Transverse colon (tissue), 4 donors: ENCODE results near the gene DDX56. TPM values are rescaled to one million over a fixed set of nuclear protein-coding genes. Genes with fewer than 3 reads are reported as not detected.
"Not testable (repeated sequence)": the region's sequence is repeated elsewhere in the genome, so short reads cannot be mapped to it uniquely, and the experiment has no call there.

Source experiments
- DNase-seq: peaks from one replicate; pipeline ENCODE4 v3.0.0-alpha.2; 2019
- H3K27ac ChIP-seq, 4 donors: fragments of 200-600 bp; sonication (generic); 2 replicates each; pipeline ENCODE4 v1.5.1; 2016 to 2018; ENCODE audit warnings: inconsistent platforms in 4 of 4
- H3K27me3 ChIP-seq: fragments of 200-600 bp; sonication (generic); 2 replicates; pipeline ENCODE4 v1.5.1; 2017; ENCODE audit warnings: inconsistent platforms
- H3K36me3 ChIP-seq, 4 donors: fragments of 200-600 bp; sonication (generic); 2 replicates each; pipeline ENCODE4 v1.5.1; 2017 to 2019; ENCODE audit warnings: inconsistent platforms in 4 of 4
- H3K4me1 ChIP-seq, 4 donors: fragments of 200-600 bp; sonication (generic); 2 replicates each; pipeline ENCODE4 v1.5.1; 2017 to 2020; ENCODE audit warnings: inconsistent platforms in 4 of 4
- H3K4me3 ChIP-seq, 4 donors: fragments of 200-600 bp; sonication (generic); 1 replicate in 1 of 4; 2 replicates in 3 of 4; pipeline versions ENCODE4 v1.5.1 to v1.6.1; 2017 to 2019; ENCODE audit warnings: inconsistent platforms in 4 of 4
- H3K9me3 ChIP-seq, 2 donors: fragments of 200-600 bp; sonication (generic); 2 replicates each; pipeline ENCODE4 v1.5.1; 2017 to 2019; ENCODE audit warnings: inconsistent platforms in 2 of 2
- CTCF ChIP-seq, 5 experiments: fragments of 200-600 bp in 3 of 5; fragments of 450-650 bp in 2 of 5; sonication (generic) in 3 of 5; IDR thresholded peaks; 1 replicate in 2 of 5; 2 replicates in 3 of 5; pipeline ENCODE4 v1.5.1; 2016 to 2017; ENCODE audit warnings: antibody characterized with exemption in 5 of 5, inconsistent platforms in 3 of 5, mild to moderate bottlenecking in 2 of 5, moderate library complexity in 1 of 5
- EP300 ChIP-seq: sonication (generic); formaldehyde crosslinking; IDR thresholded peaks from one replicate; pipeline ENCODE4 v1.6.1; 2017; ENCODE audit warnings: antibody characterized with exemption, low read depth
- POLR2A ChIP-seq: fragments of 450-650 bp; IDR thresholded peaks from one replicate; pipeline ENCODE4 v1.6.1; 2016; ENCODE audit warnings: antibody characterized with exemption, mild to moderate bottlenecking, moderate library complexity
- POLR2AphosphoS5 ChIP-seq, 3 donors: sonication (generic); formaldehyde crosslinking; IDR thresholded peaks; one replicate each; pipeline ENCODE4 v1.6.1; 2016; ENCODE audit warnings: antibody characterized with exemption in 3 of 3
- WGBS, 2 donors: methylation state at CpG; one replicate each; pipeline ENCODE4 v1.1.5; 2018; ENCODE audit warnings: low coverage in 1 of 2; 5-methylcytosine and 5-hydroxymethylcytosine counted together
- in situ Hi-C, 4 donors: fragments of 200-750 bp; cut with MboI; loops; one replicate each; pipeline versions ENCODE4 v1.15.0 to v1.15.1; 2017; ENCODE audit warnings: low sequenced_read_pairs in 3 of 4, low pct_ligation_motif_present in 1 of 4, low pct_unique_long_range_greater_than_20kb in 1 of 4
- intact Hi-C: fragments of 100-400 bp; cut with DNase I; formaldehyde crosslinking; loops from one replicate; pipeline ENCODE4 v1.15.1; 2023; ENCODE audit warnings: low total_unique reads
- total RNA-seq, 4 donors: library from RNA; depleted of rRNA; stranded (reverse); fragments of >200 nt; gene quantifications; one replicate each; pipeline ENCODE4 v1.1.0, GENCODE V29; 2016

Gene DDX56
- total RNA-seq, 4 donors from 2014 or later = 41.1 to 202 (median 42.3) TPM

- Histone ChIP-seq H3K9me3 (no peaks in the 10 kb centered on the region), H3K4me1 (peaks cover 0 to 9% (median 3%) of the 10 kb centered on the region in 4 donors), H3K4me3 (no peak overlapping the region), H3K27me3 (no peaks in the 10 kb centered on the region), H3K36me3 (peaks cover 0 to 39% (median 19%) of the 10 kb centered on the region in 4 donors), H3K27ac (no peak overlapping the region)
- peak in 2 of 5 experiments; percentile 19 to 24 for TF ChIP-seq CTCF (IDR thresholded peaks at IDR 0.05)
- no peak for TF ChIP-seq POLR2A
- TF ChIP-seq EP300 = no peak
- TF ChIP-seq POLR2AphosphoS5 (IDR thresholded peaks at IDR 0.05) = no peak
- WGBS, 2 donors = 81% methylated on average over 16 of the region's 16 CpGs; no CpG with 5 or more reads in 1 of the 2 donors
- in situ Hi-C loops (loop anchor here in 1 of 4 donors (25.0 kb wide), 1 partner anchor 329 kb away; no protein-coding TSS in a partner anchor), intact Hi-C loops (loop anchor here (10.0 kb wide), 1 partner anchor 331 kb away; no protein-coding TSS in a partner anchor)
- DNase-seq = no peak
Measured at GRCh38 chr7:44565795-44566559, 7.7 kb downstream of the DDX56 start.

DNA sequence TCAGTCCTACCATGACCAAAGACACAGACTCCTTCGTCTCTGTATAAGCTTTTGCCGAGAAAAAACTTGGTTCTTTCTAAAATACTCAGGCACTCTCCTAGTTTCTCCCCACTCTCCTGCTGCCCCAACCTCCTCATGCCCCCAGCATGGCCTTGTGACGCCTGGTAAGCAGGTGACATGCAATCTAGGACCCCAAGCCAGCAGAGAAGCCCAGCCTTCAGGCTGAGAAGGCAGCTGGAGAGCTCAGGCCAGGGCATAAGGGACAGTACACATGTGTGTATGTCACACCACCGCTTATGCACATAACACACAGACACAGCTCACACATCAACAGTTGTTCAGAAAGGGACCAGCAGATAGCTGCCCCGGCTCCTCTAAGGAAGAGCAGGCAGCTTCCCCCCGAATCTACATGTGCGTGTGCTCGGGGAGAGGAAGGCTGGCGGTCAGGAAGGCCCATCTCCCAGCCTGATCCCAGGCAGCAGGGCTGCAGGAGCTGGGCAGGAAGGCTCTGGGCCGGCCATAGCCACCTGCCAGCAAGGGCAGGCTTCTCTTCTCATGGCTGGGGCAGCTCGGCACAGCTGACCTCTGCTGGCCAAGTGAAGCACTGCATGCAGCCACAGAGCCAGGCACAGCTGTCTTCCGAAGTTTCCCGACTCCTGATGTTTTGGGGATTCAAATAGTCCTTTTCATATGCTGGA is 8.5 kb downstream of the DDX56 start:
- Histone ChIP-seq H3K36me3 (peaks cover 0 to 32% (median 15%) of the 10 kb centered on the region in 4 donors), H3K9me3 (no peaks in the 10 kb centered on the region), H3K27ac (no peak overlapping the region), H3K27me3 (no peaks in the 10 kb centered on the region), H3K4me1 (peaks cover 0 to 9% (median 3%) of the 10 kb centered on the region in 4 donors), H3K4me3 (no peak overlapping the region)
- in situ Hi-C loops (loop anchor here in 1 of 4 donors (25.0 kb wide), 1 partner anchor 328 kb away; no protein-coding TSS in a partner anchor), intact Hi-C loops (loop anchor here (10.0 kb wide), 1 partner anchor 330 kb away; no protein-coding TSS in a partner anchor)
- peak; percentile 75 for DNase-seq
- WGBS, 2 donors = 66 to 100% methylated on average over 1 to 13 of the region's 13 CpGs
- no peak for TF ChIP-seq EP300
- TF ChIP-seq CTCF (IDR thresholded peaks at IDR 0.05) = peak; percentile 94 to 99 (median 99)
- no peak for TF ChIP-seq POLR2A
- no peak for TF ChIP-seq POLR2AphosphoS5 (IDR thresholded peaks at IDR 0.05)

DNA sequence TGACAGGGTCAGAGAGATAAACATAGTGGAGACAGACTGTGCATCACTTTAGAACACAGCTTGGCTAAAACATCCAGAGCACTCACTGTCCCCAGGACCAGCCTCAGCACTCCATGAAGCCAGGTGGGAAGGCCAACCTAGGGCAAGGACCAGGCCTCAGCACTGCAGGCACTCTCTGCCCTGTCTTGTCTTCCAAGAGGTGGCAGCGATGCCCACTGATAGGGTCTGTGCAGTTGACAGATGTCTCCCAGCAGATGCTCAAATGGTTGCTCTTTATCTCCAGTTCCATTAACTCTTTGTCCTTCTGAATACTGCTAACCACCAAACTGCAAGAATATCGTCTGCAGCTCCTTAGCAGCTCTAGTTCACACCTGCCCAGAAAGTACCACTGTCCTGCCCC is 9.1 kb downstream of the DDX56 start:
- in situ Hi-C loops = loop anchor here in 1 of 4 donors (25.0 kb wide), 1 partner anchor 327 kb away; no protein-coding TSS in a partner anchor
- no peaks in the 10 kb centered on the region for H3K9me3 ChIP-seq
- TF ChIP-seq POLR2A = no peak
- no peak for TF ChIP-seq CTCF (IDR thresholded peaks at IDR 0.05)
- TF ChIP-seq EP300 = no peak
- TF ChIP-seq POLR2AphosphoS5 (IDR thresholded peaks at IDR 0.05) = no peak
- no peaks in the 10 kb centered on the region for H3K27me3 ChIP-seq
- WGBS, 2 donors = 75 to 89% methylated on average over 1 to 2 of the region's 2 CpGs
- peaks cover 0 to 9% (median 3%) of the 10 kb centered on the region in 4 donors for H3K4me1 ChIP-seq
- no peak overlapping the region for H3K4me3 ChIP-seq
- H3K27ac ChIP-seq = no peak overlapping the region
- intact Hi-C loops = loop anchor here (10.0 kb wide), 1 partner anchor 330 kb away; no protein-coding TSS in a partner anchor
- DNase-seq = no peak
- peaks cover 0 to 30% (median 12%) of the 10 kb centered on the region in 4 donors for H3K36me3 ChIP-seq

DNA sequence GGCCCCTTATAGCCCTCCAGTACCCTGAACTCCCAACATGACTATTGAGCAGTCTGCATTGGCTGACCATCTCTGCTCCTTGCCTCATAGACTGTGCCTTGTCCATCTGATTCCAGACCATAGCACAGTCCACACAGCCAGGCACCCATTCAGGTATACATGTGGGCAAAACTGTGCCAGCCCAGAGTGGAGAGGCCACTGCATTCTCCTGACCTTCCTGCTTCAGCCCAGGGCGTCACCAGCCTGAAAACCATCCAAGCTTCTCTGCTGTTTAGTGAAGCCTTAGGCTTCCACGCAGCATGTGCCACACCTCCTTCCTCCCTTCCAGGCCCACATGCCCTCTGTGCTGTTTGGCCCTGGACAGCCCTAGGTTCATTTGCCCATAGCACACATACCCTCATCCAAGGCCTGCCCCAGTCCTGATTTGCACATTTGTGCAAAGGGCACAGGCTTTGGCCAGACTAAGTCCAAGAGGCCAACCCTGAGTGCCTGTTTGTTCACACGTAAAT is 10.5 kb downstream of the DDX56 start:
- WGBS, 2 donors = 80 to 90% methylated on average over 2 to 3 of the region's 3 CpGs
- Histone ChIP-seq H3K27me3 (no peaks in the 10 kb centered on the region), H3K4me1 (peaks cover 0 to 9% (median 3%) of the 10 kb centered on the region in 4 donors), H3K36me3 (peaks cover 0 to 18% (median 5%) of the 10 kb centered on the region in 4 donors), H3K9me3 (no peaks in the 10 kb centered on the region), H3K4me3 (no peak overlapping the region), H3K27ac (no peak overlapping the region)
- in situ Hi-C loops = loop anchor here in 1 of 4 donors (25.0 kb wide), 1 partner anchor 326 kb away; no protein-coding TSS in a partner anchor
- TF ChIP-seq POLR2AphosphoS5 (IDR thresholded peaks at IDR 0.05) (no peak), CTCF (IDR thresholded peaks at IDR 0.05) (no peak), POLR2A (no peak), EP300 (no peak)
- intact Hi-C loops = loop anchor here (10.0 kb wide), 1 partner anchor 328 kb away; no protein-coding TSS in a partner anchor
- DNase-seq = no peak

DNA sequence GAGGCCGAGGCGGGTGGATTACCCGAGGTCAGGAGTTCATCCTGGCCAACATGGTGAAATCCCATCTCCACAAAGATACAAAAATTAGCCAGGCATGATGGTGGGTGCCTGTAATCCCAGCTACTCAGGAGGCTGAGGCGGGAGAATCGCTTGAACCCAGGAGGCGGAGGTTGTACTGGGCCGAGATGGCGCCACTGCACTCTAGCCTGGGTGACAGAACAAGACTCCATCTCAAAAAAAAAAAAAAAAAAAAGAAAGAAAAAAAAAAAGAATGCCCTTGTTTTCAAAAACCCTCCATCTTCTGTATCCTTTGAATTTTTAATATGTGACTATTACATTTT is 11.1 kb downstream of the DDX56 start:
- not testable (repeated sequence) for H3K27me3 ChIP-seq, H3K9me3 ChIP-seq, DNase-seq, H3K27ac ChIP-seq, H3K4me1 ChIP-seq, H3K4me3 ChIP-seq
- intact Hi-C loops = loop anchor here (10.0 kb wide), 1 partner anchor 328 kb away; no protein-coding TSS in a partner anchor
- in situ Hi-C loops = loop anchor here in 1 of 4 donors (25.0 kb wide), 1 partner anchor 325 kb away; no protein-coding TSS in a partner anchor
- peaks cover 0 to 11% (median 2%) of the 10 kb centered on the region in 4 donors for H3K36me3 ChIP-seq
- 88 to 94% methylated on average over 5 to 8 of the region's 8 CpGs for WGBS, 2 donors
